Endothelial cell of umbilical vein (primary cell): ENCODE measurements around the gene ACVR2B. TPM values are rescaled to one million over a fixed set of nuclear protein-coding genes. Genes with fewer than 3 reads are reported as not detected.

ENCODE experiments used
- BruUV-seq: library from RNA; stranded (reverse); fragments of 400-500 nt; replicated peaks from 2 replicates; lab custom pipeline; 2021; lab: Mats Ljungman, UMichigan
- CTCF ChIA-PET: fragments of 300-600, 350-600 bp; sonication (Branson Sonifier 250); formaldehyde crosslinking; loops from one replicate; lab custom pipeline; 2021; ENCODE audit warnings: antibody characterized with exemption, inconsistent platforms; lab: Charles Lee
- POLR2A ChIA-PET: fragments of 300-600, 350-600 bp; sonication (Branson Sonifier 250); formaldehyde crosslinking; loops from one replicate; lab custom pipeline; 2021; ENCODE audit warnings: antibody characterized with exemption, inconsistent platforms; lab: Charles Lee
- DNase-seq: peaks from one replicate; pipeline ENCODE4 v3.0.0-alpha.2; 2011; ENCODE audit warnings: low read depth, low spot score
- FAIRE-seq: peaks from 2 replicates; lab custom pipeline; 2011; peaks lifted over from hg19 to GRCh38; lab: Jason Lieb, UNC
- H2AFZ ChIP-seq: 2 replicates; pipeline ENCODE4 v1.6.0; 2012; ENCODE audit warnings: low read depth, low read length, control low read depth, inconsistent platforms
- H3K27ac ChIP-seq: 2 replicates; pipeline ENCODE4 v1.5.1; 2011; ENCODE audit warnings: low read depth, mild to moderate bottlenecking, control low read depth, low read length, moderate library complexity; ENCODE audit not compliant: insufficient read depth
- H3K27me3 ChIP-seq, 2 experiments: 2 replicates each; pipeline versions ENCODE4 v1.6.0 to v1.6.1; 2011; ENCODE audit warnings: low read length in 2 of 2, mixed read lengths in 1 of 2; ENCODE audit not compliant: control insufficient read depth in 2 of 2, insufficient read depth in 2 of 2
- H3K36me3 ChIP-seq, 2 experiments: 2 replicates in 1 of 2; 3 replicates in 1 of 2; pipeline ENCODE4 v1.5.1; 2011; ENCODE audit warnings: low read length in 2 of 2, mild to moderate bottlenecking in 1 of 2, moderate library complexity in 1 of 2; ENCODE audit not compliant: control insufficient read depth in 2 of 2, insufficient read depth in 2 of 2; ENCODE audit errors: extremely low read depth in 1 of 2
- H3K4me1 ChIP-seq: 3 replicates; pipeline ENCODE4 v1.5.1; 2011; ENCODE audit warnings: mild to moderate bottlenecking, low read length; ENCODE audit not compliant: control insufficient read depth, insufficient read depth; ENCODE audit errors: extremely low read depth
- H3K4me2 ChIP-seq: 2 replicates; pipeline ENCODE4 v1.6.1; 2011; ENCODE audit warnings: low read length, control low read depth, mixed read lengths; ENCODE audit not compliant: insufficient read depth
- H3K4me3 ChIP-seq, 3 experiments: fragments of 200-600 bp in 1 of 3; sonication (generic), shearing (Covaris generic) in 1 of 3; replicated peaks in 1 of 3; 2 replicates each; pipeline ENCODE4 v1.5.1; 2011 to 2016; ENCODE audit warnings: control low read depth in 3 of 3, low read length in 3 of 3, mild to moderate bottlenecking in 2 of 3, inconsistent platforms in 1 of 3, low read depth in 1 of 3, moderate library complexity in 1 of 3; ENCODE audit not compliant: insufficient read depth in 1 of 3
- H3K79me2 ChIP-seq: 2 replicates; pipeline ENCODE4 v1.6.0; 2012; ENCODE audit warnings: low read length, inconsistent platforms; ENCODE audit not compliant: control insufficient read depth, insufficient read depth
- H3K9ac ChIP-seq: replicated peaks from 2 replicates; pipeline ENCODE3; 2011; ENCODE audit warnings: low read length, control low read depth; ENCODE audit not compliant: insufficient read depth; ENCODE audit errors: extremely low read depth
- H3K9me1 ChIP-seq: replicated peaks from 3 replicates; pipeline ENCODE4 v1.6.0; 2011; ENCODE audit warnings: mild to moderate bottlenecking, low read length; ENCODE audit not compliant: control insufficient read depth, insufficient read depth; ENCODE audit errors: extremely low read depth
- H3K9me3 ChIP-seq: replicated peaks from 2 replicates; pipeline ENCODE4 v1.5.1; 2012; ENCODE audit warnings: low read length, inconsistent platforms; ENCODE audit not compliant: control insufficient read depth, insufficient read depth
- H4K20me1 ChIP-seq: replicated peaks from 2 replicates; pipeline ENCODE3; 2011; ENCODE audit warnings: mild to moderate bottlenecking, low read length; ENCODE audit not compliant: control insufficient read depth, insufficient read depth; ENCODE audit errors: extremely low read depth
- EZH2 ChIP-seq: IDR thresholded peaks from 2 replicates; pipeline ENCODE4 v1.6.1; 2012; ENCODE audit warnings: borderline replicate concordance, low read depth, mild to moderate bottlenecking, moderate library complexity, low read length, inconsistent platforms; ENCODE audit not compliant: severe bottlenecking
- FOS ChIP-seq: IDR thresholded peaks from 2 replicates; pipeline ENCODE4 v1.6.1; 2011; ENCODE audit warnings: mild to moderate bottlenecking, low read length, moderate library complexity, borderline replicate concordance; ENCODE audit not compliant: insufficient read depth
- GATA2 ChIP-seq: IDR thresholded peaks from 2 replicates; pipeline ENCODE4 v1.7.0; 2011; ENCODE audit warnings: low read depth, mild to moderate bottlenecking, moderate library complexity, mixed read lengths, low read length; ENCODE audit not compliant: insufficient read length, insufficient read depth
- JUN ChIP-seq: IDR thresholded peaks from 2 replicates; pipeline ENCODE4 v1.6.1; 2011; ENCODE audit warnings: borderline replicate concordance, low read depth; ENCODE audit not compliant: insufficient read length, insufficient read depth
- MAX ChIP-seq: IDR thresholded peaks from 2 replicates; pipeline ENCODE4 v1.6.1; 2011; ENCODE audit not compliant: insufficient read depth, insufficient read length
- MYC ChIP-seq: IDR thresholded peaks from one replicate; pipeline ENCODE4 v1.6.1; 2011; ENCODE audit warnings: mild to moderate bottlenecking, low read depth, low read length
- POLR2A ChIP-seq: IDR thresholded peaks from 2 replicates; pipeline ENCODE4 v1.6.1; 2012; ENCODE audit warnings: low read depth, mild to moderate bottlenecking, control low read depth, low read length
- POLR2AphosphoS5 ChIP-seq: IDR thresholded peaks from 2 replicates; pipeline ENCODE4 v1.6.1; 2012; ENCODE audit warnings: low read depth, mild to moderate bottlenecking, control low read depth, low read length, moderate library complexity; ENCODE audit not compliant: insufficient read depth
- dilution Hi-C: fragments of 300-500 bp; cut with MboI; formaldehyde crosslinking; loops from one replicate; pipeline ENCODE4 v1.15.0; 2019; ENCODE audit warnings: low sequenced_read_pairs; ENCODE audit not compliant: extremely low pct_ligation_motif_present
- intact Hi-C: fragments of 100-400 bp; cut with micrococcal nuclease; formaldehyde crosslinking; loops from one replicate; pipeline ENCODE4 v1.10.0; 2022
- polyA plus RNA-seq, 4 experiments: library from polyadenylated mRNA; depleted of rRNA in 3 of 4; stranded (reverse) in 3 of 4; unstranded in 1 of 4; fragments of >200 nt; gene quantifications; 2 replicates each; pipeline versions ENCODE4 v1.2.1 to v1.2.3, GENCODE V29; 2011 to 2012; ENCODE audit warnings: missing spikeins in 1 of 4
- total RNA-seq: library from RNA; stranded (reverse); gene quantifications from 2 replicates; pipeline ENCODE4 v1.2.3, GENCODE V29; 2021
- TF ChIP-seq, protein P1 (sequence below), 2 donors: IDR thresholded peaks; 1 replicate in 1 of 2; 2 replicates in 1 of 2; pipeline ENCODE4 v1.5.1; 2011; ENCODE audit warnings: low read length in 2 of 2, mild to moderate bottlenecking in 2 of 2, moderate library complexity in 2 of 2, control low read depth in 1 of 2, inconsistent platforms in 1 of 2, low read depth in 1 of 2; ENCODE audit not compliant: insufficient read depth in 1 of 2; ENCODE audit errors: extremely low read depth in 1 of 2

ACVR2B gene
- total and polyA plus RNA-seq, 2 donors (not counting 3 experiments of a cell fraction or from before 2014, with no cell fraction given) = 2.0 to 4.9 TPM

- intact Hi-C loops = no loop called here
- no peaks in the 10 kb centered on the region for H4K20me1 ChIP-seq
- H3K4me1 ChIP-seq = no peaks in the 10 kb centered on the region
- DNase-seq = no peak
- ChIA-PET CTCF (no interaction called here), POLR2A (no interaction called here)
- no peak for FAIRE-seq
- H3K27me3 ChIP-seq = no peaks in the 10 kb centered on the region
- no peaks in the 10 kb centered on the region for H3K36me3 ChIP-seq
- no TSS peak for BruUV-seq
- no peaks in the 10 kb centered on the region for H3K9me1 ChIP-seq
- no peak overlapping the region for H3K27ac ChIP-seq
- H3K79me2 ChIP-seq = no peaks in the 10 kb centered on the region
- H3K4me3 ChIP-seq = no peak overlapping the region
- H3K9ac ChIP-seq = no peak overlapping the region
- dilution Hi-C loops = no loop called here
- no peak overlapping the region for H2AFZ ChIP-seq
- H3K4me2 ChIP-seq = no peak overlapping the region
- no peak for TF ChIP-seq FOS
- no peak for TF ChIP-seq MYC
- no peak for TF ChIP-seq GATA2
- TF ChIP-seq MAX = no peak
- TF ChIP-seq POLR2AphosphoS5 = no peak
- no peak for TF ChIP-seq POLR2A
- TF ChIP-seq, protein P1, sequence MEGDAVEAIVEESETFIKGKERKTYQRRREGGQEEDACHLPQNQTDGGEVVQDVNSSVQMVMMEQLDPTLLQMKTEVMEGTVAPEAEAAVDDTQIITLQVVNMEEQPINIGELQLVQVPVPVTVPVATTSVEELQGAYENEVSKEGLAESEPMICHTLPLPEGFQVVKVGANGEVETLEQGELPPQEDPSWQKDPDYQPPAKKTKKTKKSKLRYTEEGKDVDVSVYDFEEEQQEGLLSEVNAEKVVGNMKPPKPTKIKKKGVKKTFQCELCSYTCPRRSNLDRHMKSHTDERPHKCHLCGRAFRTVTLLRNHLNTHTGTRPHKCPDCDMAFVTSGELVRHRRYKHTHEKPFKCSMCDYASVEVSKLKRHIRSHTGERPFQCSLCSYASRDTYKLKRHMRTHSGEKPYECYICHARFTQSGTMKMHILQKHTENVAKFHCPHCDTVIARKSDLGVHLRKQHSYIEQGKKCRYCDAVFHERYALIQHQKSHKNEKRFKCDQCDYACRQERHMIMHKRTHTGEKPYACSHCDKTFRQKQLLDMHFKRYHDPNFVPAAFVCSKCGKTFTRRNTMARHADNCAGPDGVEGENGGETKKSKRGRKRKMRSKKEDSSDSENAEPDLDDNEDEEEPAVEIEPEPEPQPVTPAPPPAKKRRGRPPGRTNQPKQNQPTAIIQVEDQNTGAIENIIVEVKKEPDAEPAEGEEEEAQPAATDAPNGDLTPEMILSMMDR (IDR thresholded peaks at IDR 0.05; ENCODE audit: extremely low read depth in 1 of 2, insufficient read depth in 1 of 2, low read depth in 1 of 2, low read length in 2 of 2) = no peak
- no peak for TF ChIP-seq JUN
- TF ChIP-seq EZH2 = no peak
- H3K9me3 ChIP-seq = no peaks in the 10 kb centered on the region
Observed at GRCh38 chr3:38536671-38537070, 83.0 kb downstream of the ACVR2B start.
